Heart left ventricle (tissue), 13 donors: ENCODE measurements around the gene PTPRJ.

Source experiments
- CTCF ChIP-seq, 12 donors: fragments of 200-600 bp; sonication (generic) in 4 of 12; IDR thresholded peaks; one replicate each; pipeline versions ENCODE4 v1.5.0 to v1.8.0; 2018 to 2022; ENCODE audit warnings: antibody characterized with exemption in 12 of 12, mild to moderate bottlenecking in 5 of 12
- POLR2A ChIP-seq, 2 donors: fragments of 450-650 bp; IDR thresholded peaks; one replicate each; pipeline ENCODE4 v1.6.1; 2017; ENCODE audit warnings: antibody characterized with exemption in 2 of 2, mild to moderate bottlenecking in 2 of 2, moderate library complexity in 2 of 2
- donor health status: ischemic (EF 13 %, LVEDD 7.1; RV severe dilation, severe dysfunction).
- donor health status: DM: no; HTN: yes; CAD: no.
- donor health status: DM: no; HTN: no; CAD: no.
- donor health status: ischemic (EF 25% LVEDD 6.9; RV normal size, moderate dysfunction).
- donor health status: ischemic (EF 25% LVEDD 5.7; RV mildly dilated, moderate dysfunction).
- donor health status: ischemic (EF 35%, LVEDD 5.7; RV mildly dilated, moderate dysfunction).
- donor health status: nonischemic (EF 11% LVEDD 7.7; RV severe dilation, severe dysfunction).
- donor health status: DM: yes; HTN: yes; CAD: no.
- donor health status: PGD.
- donor health status: ischemic (EF 29% LVEDD 5.4; RV normal size, mild dysfunction).
- donor health status: nonischemic (EF 23%, LVEDD 6.1; RV moderate dilation, normal function).

DNA sequence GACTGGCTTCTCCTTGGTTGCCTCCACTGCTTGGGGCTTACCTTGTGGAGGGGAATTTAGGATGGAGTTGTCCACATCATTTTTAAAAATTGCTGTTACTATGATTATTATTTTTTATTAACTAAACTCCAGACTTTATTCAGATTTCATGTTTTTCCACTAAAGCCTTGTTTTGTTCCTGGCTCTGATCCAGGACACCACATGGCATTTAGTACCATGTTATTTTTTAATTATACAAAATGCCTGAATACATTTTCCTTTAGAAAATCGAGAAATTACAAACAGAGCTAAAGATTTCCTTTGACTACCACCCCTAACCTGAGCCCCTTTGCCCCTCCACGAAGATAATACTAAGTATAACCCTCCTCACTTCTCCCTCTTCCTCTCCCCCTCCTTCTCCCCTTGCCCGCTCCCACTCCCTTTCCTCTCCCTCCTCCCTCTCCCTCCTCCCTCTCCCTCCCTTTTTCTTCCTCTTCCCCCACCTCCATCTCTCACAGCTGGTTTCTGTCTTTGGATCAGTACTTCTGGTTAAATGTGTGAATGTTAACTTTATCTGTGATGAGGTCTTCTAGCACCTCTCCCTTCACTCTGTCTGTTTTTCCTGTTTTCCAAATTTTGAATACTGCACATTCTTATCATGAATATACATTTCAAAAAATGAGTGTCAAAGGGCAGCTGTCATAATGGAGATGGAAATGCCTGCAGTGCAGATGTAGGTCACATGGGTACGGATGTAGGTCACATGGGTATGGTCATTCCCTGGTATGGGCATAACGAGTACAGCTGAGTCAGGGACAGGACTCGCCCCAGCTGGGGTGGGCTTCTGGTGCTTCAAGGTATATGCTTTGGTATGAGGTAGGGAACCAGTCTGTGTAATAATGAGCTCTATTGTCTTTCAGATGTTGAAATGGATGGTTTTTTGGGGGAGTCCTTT lies 181.9 kb downstream of the PTPRJ start:
- TF ChIP-seq CTCF (IDR thresholded peaks at IDR 0.05) (no peak), POLR2A (IDR thresholded peaks at IDR 0.05) (no peak)
